HCT116 (cell line): ENCODE data around the gene PRKG2. TPM values are rescaled to one million over a fixed set of nuclear protein-coding genes. Genes with fewer than 3 reads are reported as not detected.

Experiments used
- ATAC-seq: fragments of 200-7000 bp; cut with Tn5 transposase; 2 replicates; pipeline ENCODE4 v1.9.1; 2020; ENCODE audit warnings: mild to moderate bottlenecking, moderate library complexity
- BruUV-seq: library from RNA; stranded (reverse); fragments of 400-500 nt; replicated peaks from 2 replicates; lab custom pipeline; 2021; lab: Mats Ljungman, UMichigan
- CTCF ChIA-PET: fragments of 300-600 bp; sonication (Branson Sonifier 250); formaldehyde crosslinking; loops from one replicate; lab custom pipeline; 2021; ENCODE audit warnings: antibody characterized with exemption; lab: Charles Lee
- POLR2A ChIA-PET: fragments of 300-600, 350-600 bp; sonication (Branson Sonifier 250); formaldehyde crosslinking; loops from one replicate; lab custom pipeline; 2021; ENCODE audit warnings: antibody characterized with exemption; lab: Charles Lee
- RAD21 ChIA-PET, 2 experiments: fragments of 300-600 bp; sonication (Branson Sonifier 250); formaldehyde crosslinking; loops; one replicate each; lab custom pipeline; 2023; ENCODE audit warnings: low total read pairs in 2 of 2; ENCODE audit not compliant: uncharacterized antibody in 2 of 2, unreplicated experiment in 2 of 2, low non-redundant PET in 1 of 2; lab: Charles Lee
- DNase-seq: peaks from one replicate; pipeline ENCODE4 v3.0.0-alpha.2; 2010; ENCODE audit warnings: low read depth, low spot score
- H2AFZ ChIP-seq: fragments of 200-600 bp; shearing (Covaris generic), sonication (generic); 2 replicates; pipeline ENCODE4 v1.6.1; 2017; ENCODE audit warnings: low read depth, mixed run types, mixed read lengths, antibody characterized with exemption, low read length; ENCODE audit not compliant: poor library complexity, severe bottlenecking
- H3K27ac ChIP-seq: 2 replicates; pipeline ENCODE4 v1.5.1; 2012; ENCODE audit warnings: low read depth, low read length
- H3K27me3 ChIP-seq: fragments of 200-600 bp; sonication (generic); 2 replicates; pipeline ENCODE4 v1.6.1; 2016; ENCODE audit warnings: mixed run types, low read length, mixed read lengths; ENCODE audit not compliant: insufficient read depth
- H3K36me3 ChIP-seq, 2 experiments: fragments of 200-500 bp in 1 of 2; fragments of 200-600 bp in 1 of 2; sonication (Bioruptor generic) in 1 of 2; sonication (generic) in 1 of 2; 2 replicates each; pipeline versions ENCODE4 v1.5.1 to v1.6.1; 2014 to 2016; ENCODE audit warnings: low read length in 2 of 2, inconsistent platforms in 1 of 2, mixed read lengths in 1 of 2, mixed run types in 1 of 2; ENCODE audit not compliant: insufficient read depth in 2 of 2, control insufficient read depth in 1 of 2
- H3K4me1 ChIP-seq, 2 experiments: fragments of 200-600 bp in 1 of 2; sonication (generic) in 1 of 2; 2 replicates each; pipeline versions ENCODE4 v1.5.1 to v1.6.1; 2012 to 2017; ENCODE audit warnings: low read length in 2 of 2, inconsistent platforms in 1 of 2, mild to moderate bottlenecking in 1 of 2, mixed read lengths in 1 of 2, mixed run types in 1 of 2, moderate library complexity in 1 of 2; ENCODE audit not compliant: insufficient read depth in 2 of 2, control insufficient read depth in 1 of 2
- H3K4me2 ChIP-seq: fragments of 200-600 bp; sonication (generic); 2 replicates; pipeline ENCODE4 v1.6.1; 2017; ENCODE audit warnings: mixed run types, low read length, mixed read lengths
- H3K4me3 ChIP-seq, 2 experiments: fragments of 200-600 bp in 1 of 2; sonication (generic) in 1 of 2; replicated peaks in 1 of 2; 2 replicates each; pipeline ENCODE4 v1.5.1; 2011 to 2016; ENCODE audit warnings: low read length in 2 of 2, control low read depth in 1 of 2, low read depth in 1 of 2, mild to moderate bottlenecking in 1 of 2, mixed read lengths in 1 of 2, mixed run types in 1 of 2
- H3K79me2 ChIP-seq: fragments of 200-600 bp; sonication (generic); 2 replicates; pipeline ENCODE4 v1.6.1; 2017; ENCODE audit warnings: mild to moderate bottlenecking, mixed run types, low read length, moderate library complexity, mixed read lengths; ENCODE audit not compliant: insufficient read depth
- H3K9ac ChIP-seq: fragments of 200-600 bp; sonication (generic); 2 replicates; pipeline ENCODE4 v1.6.1; 2016; ENCODE audit warnings: low read length, mixed read lengths
- H3K9me2 ChIP-seq: fragments of 200-600 bp; sonication (generic), shearing (Covaris generic); 2 replicates; pipeline ENCODE4 v1.6.1; 2017; ENCODE audit warnings: mixed run types, mild to moderate bottlenecking, moderate library complexity; ENCODE audit not compliant: insufficient read depth
- H3K9me3 ChIP-seq, 2 experiments: fragments of 200-500 bp in 1 of 2; fragments of 200-600 bp in 1 of 2; sonication (Bioruptor generic) in 1 of 2; sonication (generic) in 1 of 2; 2 replicates each; pipeline ENCODE4 v1.6.1; 2014 to 2017; ENCODE audit warnings: low read length in 2 of 2, mixed read lengths in 2 of 2, inconsistent platforms in 1 of 2, low read depth in 1 of 2, mild to moderate bottlenecking in 1 of 2, mixed run types in 1 of 2, moderate library complexity in 1 of 2; ENCODE audit not compliant: control insufficient read depth in 1 of 2, insufficient read depth in 1 of 2
- H4K20me1 ChIP-seq: fragments of 200-600 bp; sonication (generic), shearing (Covaris generic); 2 replicates; pipeline ENCODE4 v1.6.1; 2017; ENCODE audit warnings: mixed run types, mild to moderate bottlenecking, moderate library complexity; ENCODE audit not compliant: insufficient read depth
- CBX3 ChIP-seq: IDR thresholded peaks from 2 replicates; pipeline ENCODE4 v1.6.1; 2012; ENCODE audit warnings: low read depth
- CEBPB ChIP-seq: IDR thresholded peaks from 2 replicates; pipeline ENCODE4 v1.6.1; 2012; ENCODE audit warnings: low read depth
- CTCF ChIP-seq, 3 experiments: fragments of 200-600 bp in 1 of 3; sonication (generic) in 1 of 3; IDR thresholded peaks in 2 of 3; conservative IDR thresholded peaks in 1 of 3; 2 replicates each; pipeline ENCODE4 v1.5.1; 2012 to 2017; ENCODE audit warnings: low read depth in 2 of 3, low read length in 2 of 3, antibody characterized with exemption in 1 of 3, borderline replicate concordance in 1 of 3, control low read depth in 1 of 3, mild to moderate bottlenecking in 1 of 3, mixed read lengths in 1 of 3, mixed run types in 1 of 3, moderate library complexity in 1 of 3; ENCODE audit not compliant: insufficient read depth in 1 of 3
- EGR1 ChIP-seq: IDR thresholded peaks from 2 replicates; pipeline ENCODE4 v1.6.1; 2012; ENCODE audit warnings: low read depth
- ELF1 ChIP-seq: IDR thresholded peaks from 2 replicates; pipeline ENCODE4 v1.6.1; 2012; ENCODE audit warnings: low read depth, borderline replicate concordance
- EZH2phosphoT487 ChIP-seq: fragments of 200-600 bp; IDR thresholded peaks from 2 replicates; pipeline ENCODE4 v1.6.1; 2018; ENCODE audit warnings: antibody characterized with exemption, borderline replicate concordance
- FOSL1 ChIP-seq: IDR thresholded peaks from 2 replicates; pipeline ENCODE4 v1.6.1; 2012; ENCODE audit warnings: low read depth
- JUND ChIP-seq: IDR thresholded peaks from 2 replicates; pipeline ENCODE4 v1.6.1; 2012
- MAX ChIP-seq: IDR thresholded peaks from 2 replicates; pipeline ENCODE4 v1.6.1; 2012
- POLR2AphosphoS5 ChIP-seq: IDR thresholded peaks from 2 replicates; pipeline ENCODE4 v1.6.1; 2011; ENCODE audit warnings: mild to moderate bottlenecking, low read depth, low read length, moderate library complexity
- RAD21 ChIP-seq: IDR thresholded peaks from 2 replicates; pipeline ENCODE4 v1.6.1; 2012; ENCODE audit warnings: low read depth, mild to moderate bottlenecking
- REST ChIP-seq: IDR thresholded peaks from 2 replicates; pipeline ENCODE4 v1.6.1; 2012; ENCODE audit warnings: low read depth
- SIN3A ChIP-seq: IDR thresholded peaks from 2 replicates; pipeline ENCODE4 v1.6.1; 2012; ENCODE audit warnings: low read depth
- SRF ChIP-seq: IDR thresholded peaks from 2 replicates; pipeline ENCODE4 v1.6.1; 2012; ENCODE audit warnings: low read depth
- TCF7L2 ChIP-seq: IDR thresholded peaks from 2 replicates; pipeline ENCODE4 v1.7.0; 2011; ENCODE audit warnings: borderline replicate concordance, inconsistent platforms; ENCODE audit not compliant: insufficient read depth, insufficient read length; ENCODE audit errors: extremely low read depth
- ZFX ChIP-seq: fragments of 450-650 bp; IDR thresholded peaks from 2 replicates; pipeline ENCODE4 v1.6.1; 2017
- ZNF274 ChIP-seq: fragments of 200-500 bp; sonication (Bioruptor generic); IDR thresholded peaks from 2 replicates; pipeline ENCODE4 v1.6.1; 2014; ENCODE audit warnings: mild to moderate bottlenecking, low read depth, low read length, inconsistent platforms
- intact Hi-C: fragments of 100-400 bp; cut with micrococcal nuclease; formaldehyde crosslinking; loops from 2 replicates; pipeline ENCODE4 v1.10.0; 2022
- total RNA-seq: library from RNA; stranded (reverse); gene quantifications from one replicate; pipeline ENCODE4 v1.2.1, GENCODE V29; 2021; ENCODE audit not compliant: unreplicated experiment

PRKG2 gene
- total RNA-seq, 1 experiment from 2014 or later = 2.1 TPM

GRCh38 chr4:81179326-81179725 is 35.7 kb downstream of the PRKG2 start:
- ATAC-seq (no peak), DNase-seq (no peak)
- Histone ChIP-seq H3K9me3 (no peaks in the 10 kb centered on the region), H4K20me1 (no peaks in the 10 kb centered on the region), H3K27ac (no peak overlapping the region), H2AFZ (no peak overlapping the region), H3K27me3 (no peaks in the 10 kb centered on the region), H3K4me1 (no peaks in the 10 kb centered on the region), H3K4me2 (no peak overlapping the region)
- ChIA-PET CTCF (no interaction called here), POLR2A (no interaction called here)
- intact Hi-C loops = no loop called here
- BruUV-seq = no TSS peak
- TF ChIP-seq EZH2phosphoT487 (no peak), RAD21 (no peak), CTCF (IDR thresholded peaks at IDR 0.05 in 2 of 3, conservative IDR thresholded peaks at IDR 0.05 in 1 of 3; ENCODE audit: borderline replicate concordance in 1 of 3, insufficient read depth in 1 of 3, low read depth in 2 of 3, low read length in 2 of 3) (no peak), POLR2AphosphoS5 (no peak), REST (no peak), CEBPB (no peak), FOSL1 (no peak), ZNF274 (no peak), CBX3 (no peak), MAX (no peak), ZFX (no peak), SRF (no peak), TCF7L2 (no peak), ELF1 (no peak), JUND (no peak), SIN3A (no peak), EGR1 (no peak)
- TF ChIP-seq, all 23 proteins: peak for 0
- H3K9ac ChIP-seq = no peak overlapping the region
- peaks cover 3% of the 10 kb centered on the region; the same call in 1 of the 2 replicates for H3K9me2 ChIP-seq
- H3K79me2 ChIP-seq = no peaks in the 10 kb centered on the region
- no peak overlapping the region for H3K4me3 ChIP-seq
- no peaks in the 10 kb centered on the region for H3K36me3 ChIP-seq
- RAD21 ChIA-PET = no interaction called here
